Measurements from ENCODE around the gene MARCHF10.
"Not testable (repeated sequence)": the region's sequence is repeated elsewhere in the genome, so short reads cannot be mapped to it uniquely, and the experiment has no call there.

DNA sequence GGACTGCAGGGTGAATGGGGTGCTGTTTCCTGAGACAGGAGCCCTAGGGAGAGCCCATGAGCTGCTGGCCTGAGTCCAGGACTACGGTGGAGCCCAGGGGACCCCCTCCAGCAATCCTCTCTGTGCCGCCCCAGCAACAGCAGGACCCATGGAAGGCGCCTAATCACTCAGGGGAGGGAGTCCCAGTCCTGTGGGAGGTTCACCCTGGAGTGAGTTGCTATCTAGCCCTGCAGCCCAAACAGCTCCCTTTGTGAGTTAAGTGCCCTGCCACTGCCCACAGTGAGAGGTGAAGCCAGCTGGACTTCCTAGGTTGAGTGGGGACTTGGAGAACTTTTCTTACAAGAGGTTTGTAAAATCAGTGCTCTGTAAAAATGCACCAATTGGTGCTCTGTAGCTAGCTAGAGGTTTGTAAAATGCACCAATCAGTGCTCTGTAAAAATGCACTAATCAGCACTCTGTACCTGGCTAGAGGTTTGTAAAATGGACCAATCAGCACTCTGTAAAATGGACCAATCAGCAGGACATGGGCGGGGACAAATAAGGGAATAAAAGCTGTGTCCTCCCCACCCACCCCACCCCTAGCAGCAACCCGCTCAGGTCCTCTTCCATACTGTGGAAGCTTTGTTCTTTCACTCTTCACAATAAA lies 112.9 kb downstream of the MARCHF10 start:
- TF ChIP-seq, protein P1, sequence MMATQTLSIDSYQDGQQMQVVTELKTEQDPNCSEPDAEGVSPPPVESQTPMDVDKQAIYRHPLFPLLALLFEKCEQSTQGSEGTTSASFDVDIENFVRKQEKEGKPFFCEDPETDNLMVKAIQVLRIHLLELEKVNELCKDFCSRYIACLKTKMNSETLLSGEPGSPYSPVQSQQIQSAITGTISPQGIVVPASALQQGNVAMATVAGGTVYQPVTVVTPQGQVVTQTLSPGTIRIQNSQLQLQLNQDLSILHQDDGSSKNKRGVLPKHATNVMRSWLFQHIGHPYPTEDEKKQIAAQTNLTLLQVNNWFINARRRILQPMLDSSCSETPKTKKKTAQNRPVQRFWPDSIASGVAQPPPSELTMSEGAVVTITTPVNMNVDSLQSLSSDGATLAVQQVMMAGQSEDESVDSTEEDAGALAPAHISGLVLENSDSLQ (IDR thresholded peaks at IDR 0.05): not testable (repeated sequence)
- not testable (repeated sequence) for TF ChIP-seq ARNT (IDR thresholded peaks at IDR 0.05); FOXM1 (IDR thresholded peaks at IDR 0.05; ENCODE audit: borderline replicate concordance); FOXA1 (IDR thresholded peaks at IDR 0.05); SP1 (IDR thresholded peaks at IDR 0.05); HDGF (IDR thresholded peaks at IDR 0.05; ENCODE audit: borderline replicate concordance); NFRKB (IDR thresholded peaks at IDR 0.05); CTBP1 (IDR thresholded peaks at IDR 0.05; ENCODE audit: borderline replicate concordance); ZNF384 (IDR thresholded peaks at IDR 0.05); TARDBP (IDR thresholded peaks at IDR 0.05)
